IPS-NIHi7 (cell line): ENCODE data around the gene DCANP1.
"Not testable (repeated sequence)": the region's sequence is repeated elsewhere in the genome, so short reads cannot be mapped to it uniquely, and the experiment has no call there.

Experiments
- DNase-seq: peaks from one replicate; pipeline ENCODE4 v3.0.0; 2012; ENCODE audit warnings: mixed read lengths; ENCODE audit errors: extremely low spot score

The DCANP1 gene, protein sequence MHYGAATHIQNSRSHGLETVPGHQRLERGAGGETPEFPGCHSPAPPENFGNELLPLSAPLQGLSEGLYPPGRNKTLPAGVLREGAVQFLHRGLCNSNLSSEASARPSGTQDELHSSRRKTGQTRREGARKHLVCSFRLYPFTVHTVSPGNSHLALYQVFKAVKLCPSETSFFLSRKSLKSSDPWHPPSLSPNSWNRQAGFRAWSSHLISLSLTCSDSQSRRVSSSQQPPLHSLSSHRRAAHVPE

DNA sequence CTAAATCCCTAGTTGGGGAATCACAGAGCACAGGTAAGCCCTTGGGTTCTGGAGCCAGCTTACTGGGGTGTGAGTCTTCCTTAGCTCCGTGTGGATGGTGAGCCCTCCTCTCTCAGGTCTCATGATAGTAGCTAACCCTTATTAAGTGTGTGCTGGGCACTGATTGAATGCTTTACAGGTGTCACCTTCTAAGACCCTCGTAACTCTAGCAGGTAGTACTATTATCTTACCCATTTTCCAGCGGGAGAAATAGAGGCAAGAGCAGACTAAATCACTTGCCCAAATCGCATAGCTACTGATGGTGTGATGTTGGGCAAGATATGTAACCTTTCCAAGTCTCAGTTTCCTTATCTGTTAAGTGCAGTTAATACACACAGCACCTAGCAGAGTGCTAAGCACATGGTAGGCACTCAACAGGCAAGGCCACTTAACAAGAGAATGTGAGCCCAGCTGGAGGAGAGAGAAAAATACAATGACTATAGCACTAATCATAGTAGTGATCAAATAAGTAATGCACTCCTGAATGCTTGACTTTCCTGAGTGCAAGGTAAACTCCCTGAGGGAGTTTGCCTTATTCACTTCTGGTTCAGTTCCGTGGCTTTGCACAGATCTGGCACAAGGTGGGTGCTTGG lies at the start of gene DCANP1:
Gene DCANP1, minus strand, starts transcription at position 51 of the 632 bp plus-strand sequence. CDS start 240 bp downstream, outside the sequence.
- DNase-seq, result no peak

DNA sequence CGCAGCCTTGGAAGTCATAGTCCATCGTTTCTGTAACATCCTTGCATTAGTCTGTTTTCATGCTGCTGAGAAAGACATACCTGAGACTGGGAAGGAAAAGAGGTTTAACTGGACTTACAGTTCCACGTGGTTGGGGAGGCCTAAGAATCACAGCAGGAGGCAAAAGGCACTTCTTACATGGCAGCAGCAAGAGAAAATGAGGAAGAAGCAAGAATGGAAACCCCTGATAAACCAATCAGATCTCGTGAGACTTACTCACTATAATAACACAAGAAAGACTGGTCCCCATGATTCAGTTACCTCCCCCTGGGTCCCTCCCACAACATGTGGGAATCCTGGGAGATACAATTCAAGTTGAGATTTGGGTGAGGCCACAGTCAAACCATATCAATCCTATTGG lies 48.4 kb upstream of the DCANP1 start:
- DNase-seq, result not testable (repeated sequence)

DNA sequence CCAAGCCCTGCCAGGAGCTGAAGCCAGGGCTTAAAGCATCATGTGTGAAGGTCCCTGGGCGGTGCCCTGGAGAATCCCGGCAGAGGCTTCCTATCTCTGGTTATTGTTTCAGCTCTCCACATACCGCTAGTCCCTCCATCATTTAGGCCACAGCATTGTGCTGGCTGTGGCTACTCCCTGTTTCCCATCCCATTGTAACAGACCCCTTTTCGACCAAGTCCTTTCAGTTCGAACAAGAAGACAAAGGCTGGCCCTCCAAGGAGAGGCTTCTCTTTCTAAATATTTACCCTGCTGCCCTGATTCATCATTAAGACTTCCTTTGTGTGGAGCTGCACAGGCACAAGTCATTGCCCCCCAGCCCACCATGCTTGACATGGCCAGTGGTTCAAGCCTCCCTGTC lies 47.0 kb upstream of the DCANP1 start:
- no peak for DNase-seq

DNA sequence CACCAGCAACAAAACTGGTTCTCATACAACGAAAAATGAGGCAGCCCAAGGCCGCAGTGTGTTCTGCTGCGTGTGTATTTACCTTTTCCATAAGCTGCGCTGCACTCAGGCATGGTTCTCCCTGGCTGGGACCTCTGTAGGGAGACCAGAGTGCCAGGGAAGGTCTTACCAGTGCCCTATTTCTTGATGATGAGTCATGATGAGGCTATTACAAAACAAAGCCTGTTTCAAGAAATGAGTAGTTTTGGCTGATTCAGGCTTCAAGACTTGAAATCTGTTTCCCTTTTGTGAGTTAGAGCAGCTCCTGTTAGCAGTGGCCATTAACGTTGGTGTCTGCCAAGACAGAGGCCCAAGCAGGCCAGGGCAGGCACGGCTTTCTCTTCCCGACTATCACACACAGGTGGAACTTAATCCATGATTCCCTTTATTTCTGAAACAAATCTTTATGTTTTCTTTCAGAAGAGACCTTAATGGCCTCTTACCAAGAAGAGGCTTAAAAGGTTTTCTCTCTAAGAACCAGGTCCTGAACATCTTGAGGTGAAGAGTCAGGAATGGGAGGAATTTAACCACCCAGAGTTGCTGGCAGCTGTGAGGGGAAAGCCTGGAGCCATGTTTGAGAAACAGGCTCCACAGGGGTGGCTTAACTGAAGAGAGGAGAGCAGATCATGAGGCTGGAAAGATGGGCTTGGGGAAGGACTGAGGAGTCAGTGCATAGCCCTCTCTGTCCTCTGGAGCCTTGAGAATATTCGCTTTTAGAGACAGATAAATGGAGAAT lies 46.4 kb upstream of the DCANP1 start:
- no peak for DNase-seq

DNA sequence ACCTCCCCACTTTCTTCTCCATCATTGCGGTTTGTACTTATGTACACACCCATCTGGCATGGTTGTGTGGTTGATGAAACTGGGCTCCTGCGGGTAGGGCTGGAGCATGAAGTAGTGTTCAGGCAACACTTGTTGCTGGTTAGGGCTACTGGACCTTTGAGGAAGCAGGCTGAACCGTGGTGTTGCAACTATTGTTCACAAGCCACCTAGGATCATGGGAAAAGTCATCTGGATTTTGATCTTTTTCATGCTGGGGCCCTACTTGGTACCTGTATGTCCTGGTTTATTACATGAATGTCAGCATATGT lies 45.1 kb upstream of the DCANP1 start:
- no peak for DNase-seq

DNA sequence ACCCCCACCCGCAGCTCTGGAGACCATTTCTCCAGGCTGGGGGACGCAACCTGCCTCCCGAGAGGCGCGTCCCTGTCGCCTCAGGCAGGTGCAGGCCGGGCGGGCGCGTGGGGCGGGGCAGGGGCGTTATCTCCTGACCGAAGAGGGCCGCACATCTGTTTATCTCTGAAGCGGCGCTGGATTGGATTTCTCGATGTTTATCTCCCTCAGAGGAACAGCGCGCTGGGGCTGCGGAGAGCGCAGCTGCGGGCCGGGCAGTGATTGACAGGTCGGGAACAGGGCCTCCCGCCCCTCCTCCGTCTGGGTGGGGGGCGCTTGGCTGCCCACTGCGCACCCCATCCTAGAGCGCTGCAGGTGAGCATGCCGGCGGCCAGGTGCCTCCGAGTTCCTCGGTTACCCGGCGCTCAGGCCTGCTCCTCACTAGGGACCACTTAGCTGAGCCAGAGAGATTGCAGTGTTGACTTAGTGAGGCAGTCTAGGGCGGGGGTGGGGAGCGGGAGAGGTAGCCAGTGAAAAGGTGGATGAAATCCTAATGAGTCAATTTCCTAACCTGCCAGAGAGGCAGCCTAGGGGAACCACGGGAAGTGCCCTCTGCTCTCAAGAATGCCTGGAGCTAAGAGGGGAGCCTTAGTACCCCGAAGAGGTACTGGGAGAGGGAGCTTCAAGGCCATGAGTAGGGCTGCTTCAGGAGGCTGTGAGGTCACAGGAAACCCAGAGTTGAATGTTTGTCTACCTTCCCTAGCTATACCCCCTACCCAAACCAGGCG lies 44.6 kb upstream of the DCANP1 start:
- peak; percentile 63 for DNase-seq

DNA sequence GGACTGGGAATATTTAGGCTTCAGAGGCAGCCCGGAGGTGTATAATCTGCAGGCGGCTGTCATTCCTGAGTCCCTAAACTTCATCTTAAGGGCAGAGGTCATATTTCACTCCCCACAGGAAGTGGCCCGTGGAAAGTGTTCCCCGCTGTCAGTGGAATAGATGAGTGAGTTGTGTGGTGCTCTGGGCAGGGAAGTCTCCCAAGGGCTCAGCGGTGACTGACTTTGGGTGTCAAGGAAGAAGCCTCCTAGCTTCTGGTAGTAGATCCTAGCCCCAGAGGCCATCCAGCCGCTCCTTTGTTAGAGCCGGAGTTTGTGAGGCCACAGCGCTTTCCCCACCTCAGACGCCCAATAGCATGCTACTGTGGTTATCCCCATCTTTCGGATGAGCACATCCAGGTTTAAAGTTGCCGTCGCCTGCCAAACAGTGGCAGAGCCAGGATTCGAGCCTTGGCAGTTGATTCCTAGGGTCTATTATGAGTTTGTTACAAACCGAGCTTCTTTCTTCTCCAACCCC lies 43.9 kb upstream of the DCANP1 start:
- no peak for DNase-seq

DNA sequence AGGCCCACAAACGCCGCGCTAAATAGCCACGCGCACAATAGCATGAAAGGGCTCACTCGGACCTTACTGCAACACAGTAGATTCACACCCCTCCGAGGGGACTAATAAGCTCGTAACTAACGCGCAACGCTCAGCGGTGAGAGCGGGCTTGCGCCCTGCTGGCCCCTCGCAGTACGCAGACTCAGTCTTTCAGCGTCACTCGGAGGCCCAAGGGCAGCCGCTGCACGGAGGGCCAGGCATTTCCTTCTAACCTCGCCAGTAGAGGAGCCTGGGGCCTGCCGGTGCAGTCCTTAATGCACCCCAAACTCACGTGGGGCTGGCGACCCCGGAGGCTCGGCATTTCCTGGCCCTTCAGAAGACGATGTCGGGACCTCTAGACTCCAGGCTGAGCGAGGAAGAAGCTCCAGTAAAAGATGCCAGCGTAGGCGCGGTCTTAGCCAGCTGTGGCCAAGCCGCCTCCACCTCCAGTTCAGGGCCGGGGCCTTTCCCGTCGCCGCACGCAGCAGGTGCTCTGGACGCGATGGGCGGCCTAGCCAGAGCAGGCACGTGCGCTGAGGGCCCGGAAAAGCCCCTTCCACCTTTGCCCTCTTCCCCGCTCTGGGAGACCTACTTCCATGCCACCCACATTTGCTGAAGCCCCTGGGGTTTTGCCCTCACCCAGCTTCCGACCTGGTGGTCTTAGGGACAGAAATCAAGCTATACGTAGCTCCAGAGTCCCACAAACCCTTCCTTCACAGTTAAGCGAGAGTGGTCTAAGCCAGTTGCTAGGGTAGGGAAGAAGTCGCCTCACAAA lies 43.3 kb upstream of the DCANP1 start:
- DNase-seq, result peak; percentile 46

DNA sequence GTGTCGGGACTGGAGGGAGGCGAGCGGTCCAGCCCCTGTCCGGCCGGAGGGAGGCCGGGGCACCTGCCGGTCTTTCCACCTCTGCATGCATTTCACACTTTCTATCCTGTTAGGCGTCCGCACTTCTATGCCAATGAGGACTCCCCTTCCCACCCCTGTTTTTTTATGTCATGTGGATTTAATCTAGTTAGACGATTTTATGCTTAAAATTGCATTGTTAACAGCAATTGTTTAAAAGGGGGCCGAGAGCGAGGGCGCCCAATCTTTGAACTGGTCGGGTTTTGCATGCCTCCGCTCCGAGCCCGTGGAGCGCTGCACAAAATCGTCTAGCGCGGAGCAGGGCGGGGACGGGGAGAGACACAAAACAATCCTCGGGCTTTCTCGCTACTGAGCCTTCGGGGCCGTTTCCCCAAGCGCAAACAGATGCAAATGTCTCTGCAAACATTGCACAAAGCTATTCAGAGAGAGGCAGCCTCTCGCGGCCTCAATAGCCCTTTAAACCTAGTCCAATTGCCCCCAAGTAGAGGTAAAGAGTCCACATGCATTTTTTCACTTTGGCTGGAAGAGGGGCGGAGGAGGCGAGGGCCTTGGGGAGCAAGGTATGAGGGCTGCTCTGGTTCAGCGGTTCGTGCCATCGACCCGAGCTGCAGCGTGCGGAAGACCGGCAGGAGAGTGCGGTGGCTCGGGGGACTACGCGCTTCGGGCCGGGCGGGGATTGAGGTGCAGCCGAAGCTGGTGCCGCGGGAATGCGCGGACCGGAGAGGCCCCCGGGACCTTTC lies 42.5 kb upstream of the DCANP1 start:
- DNase-seq, result peak; percentile 27

DNA sequence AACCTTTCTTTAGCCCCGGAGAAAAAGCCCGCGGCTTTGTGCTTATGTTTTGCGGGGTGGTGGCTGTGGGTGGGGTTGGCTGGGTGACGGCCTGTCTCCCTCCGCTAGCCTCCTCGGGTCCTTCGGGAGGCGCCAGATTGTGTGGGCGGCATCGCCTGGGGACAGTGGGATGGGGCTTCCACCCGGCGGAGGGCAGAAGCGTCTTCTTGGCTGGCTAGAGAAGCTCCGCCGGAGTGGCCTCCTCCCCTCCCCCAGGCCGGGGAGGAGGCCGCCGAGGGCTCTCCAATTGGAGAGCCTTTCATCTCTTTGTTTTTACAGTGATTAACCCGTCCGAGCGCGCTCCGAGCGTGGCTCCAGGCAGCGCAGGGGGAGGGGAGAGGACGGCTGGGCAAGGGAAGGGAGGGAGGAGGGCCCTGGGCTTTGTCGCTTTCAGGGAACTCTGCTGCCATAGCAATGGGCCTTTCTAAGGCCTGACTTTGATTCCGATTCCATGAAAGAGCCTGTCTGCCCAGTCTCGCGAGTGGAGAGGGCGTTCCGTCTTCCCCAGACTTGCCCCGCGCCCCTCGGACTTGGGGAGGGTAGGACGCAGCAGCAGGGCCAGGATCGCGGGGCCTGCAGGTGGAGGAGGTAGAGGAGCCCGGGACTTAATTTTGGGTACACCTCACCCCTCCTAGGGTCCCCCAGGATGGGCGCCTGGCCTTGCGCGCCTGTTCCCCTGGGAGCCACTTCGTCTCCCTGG lies 41.7 kb upstream of the DCANP1 start:
- peak; percentile 90 for DNase-seq

DNA sequence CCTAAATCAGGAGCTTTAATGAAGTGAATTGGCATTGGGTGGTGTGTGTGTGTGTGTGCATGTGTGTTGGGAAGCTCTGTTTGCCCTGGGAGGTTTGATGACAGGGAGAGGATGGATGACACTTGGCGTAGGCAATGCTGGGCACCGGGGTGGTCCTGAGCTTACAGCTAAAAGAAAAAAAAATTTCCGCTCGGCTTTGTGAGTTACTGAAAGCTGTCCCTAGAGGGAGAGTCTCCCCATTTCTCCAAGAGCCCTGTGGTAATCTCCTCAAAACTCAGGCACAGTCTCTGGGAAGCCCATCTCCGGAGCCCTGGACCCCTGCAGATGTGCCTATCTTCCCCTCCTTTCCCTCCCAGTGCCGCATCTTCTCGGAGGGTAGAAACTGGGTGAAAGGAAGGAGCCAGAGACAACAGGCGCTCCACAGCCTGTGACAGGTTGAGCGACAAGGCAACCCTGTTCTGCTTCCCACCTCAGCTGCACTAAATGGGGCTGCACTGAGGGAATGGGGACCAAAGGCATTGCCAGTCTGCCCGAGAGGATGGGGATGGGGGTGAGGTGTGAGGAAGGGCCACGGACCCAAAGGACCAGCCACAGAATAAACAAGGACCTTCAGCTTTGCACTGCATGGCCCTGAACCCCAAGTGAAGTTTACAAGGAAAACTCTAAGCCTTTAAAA lies 40.8 kb upstream of the DCANP1 start:
- peak; percentile 19 for DNase-seq

DNA sequence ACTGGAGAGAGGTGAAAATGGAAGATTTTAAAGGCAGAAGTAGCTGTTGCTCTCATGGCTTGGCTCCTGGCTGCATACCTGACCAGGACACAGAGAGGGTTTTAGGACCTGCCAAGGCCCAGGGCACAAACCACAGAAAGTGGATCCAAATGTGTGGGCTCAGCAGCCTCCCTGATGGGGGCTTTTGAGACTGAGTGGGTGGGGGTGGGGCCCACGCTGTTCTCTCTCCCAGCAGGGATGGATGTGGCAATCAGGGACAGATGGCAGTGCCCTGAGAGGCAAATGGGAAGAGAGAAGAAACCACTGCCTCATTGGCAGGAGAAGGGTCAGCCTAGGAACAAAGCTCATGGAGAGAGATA lies 39.9 kb upstream of the DCANP1 start:
- no peak for DNase-seq

DNA sequence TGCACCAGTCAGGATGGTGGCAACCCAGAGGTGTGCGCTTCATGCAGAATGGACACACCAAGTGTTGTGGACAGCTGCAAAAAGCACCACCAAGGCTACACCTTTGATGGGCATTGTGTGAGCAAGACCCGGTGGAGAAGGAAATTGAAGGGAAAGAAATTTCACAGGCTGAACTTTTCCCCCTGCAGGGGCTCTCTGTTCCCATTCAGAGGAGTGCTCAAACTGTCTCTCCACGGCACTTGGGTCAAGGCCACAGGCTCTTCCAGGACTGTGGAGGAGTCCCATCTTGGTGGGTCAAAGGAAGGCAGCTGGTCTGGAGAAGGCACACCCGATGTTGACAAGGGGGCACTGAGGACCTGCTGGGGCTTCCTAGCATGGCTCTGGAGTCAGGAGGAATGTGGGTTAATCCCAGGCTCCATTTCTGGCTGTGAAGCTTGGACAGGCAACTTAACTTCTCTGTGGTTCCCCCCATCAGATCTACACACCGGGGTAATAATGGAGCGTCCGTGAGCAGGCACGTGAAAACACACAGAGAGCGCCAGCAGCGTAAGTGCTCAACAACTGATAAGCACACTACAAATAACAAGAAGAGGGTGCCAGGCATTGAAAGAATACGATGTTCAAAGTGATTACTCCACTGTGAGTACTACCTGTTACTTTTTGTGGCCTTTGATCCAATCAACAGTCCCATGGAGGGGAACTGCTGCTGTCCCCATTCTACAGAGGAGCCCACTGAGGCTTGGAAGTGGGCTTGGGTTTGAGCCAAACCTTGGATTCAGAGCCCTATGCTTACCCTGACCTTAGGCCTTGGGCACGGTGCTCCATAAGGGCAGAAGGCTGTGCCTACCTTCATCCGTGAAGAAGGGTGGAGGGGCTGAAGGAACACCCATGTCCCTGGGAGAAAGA lies 39.2 kb upstream of the DCANP1 start:
- DNase-seq, result no peak

DNA sequence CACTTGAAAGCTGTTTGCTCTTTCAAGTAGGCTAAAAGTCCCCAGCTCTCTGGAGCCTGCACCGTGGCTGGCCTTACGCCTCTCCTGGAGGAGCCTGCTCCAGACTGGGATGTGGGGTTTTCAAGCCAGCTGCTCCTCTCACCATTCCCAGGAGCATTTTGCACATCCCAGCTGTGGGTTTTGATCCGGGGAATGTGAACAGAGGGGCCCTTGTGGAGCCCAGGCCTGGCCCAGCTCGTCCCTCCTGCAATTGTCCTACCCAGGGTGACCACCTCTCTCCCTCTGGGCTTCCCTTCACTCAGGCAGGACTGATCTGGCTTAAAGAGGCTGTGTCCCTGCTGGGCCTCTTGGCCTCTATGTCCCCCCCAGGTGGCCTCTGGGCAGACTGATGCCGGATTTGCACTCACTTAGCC lies 37.5 kb upstream of the DCANP1 start:
- no peak for DNase-seq

DNA sequence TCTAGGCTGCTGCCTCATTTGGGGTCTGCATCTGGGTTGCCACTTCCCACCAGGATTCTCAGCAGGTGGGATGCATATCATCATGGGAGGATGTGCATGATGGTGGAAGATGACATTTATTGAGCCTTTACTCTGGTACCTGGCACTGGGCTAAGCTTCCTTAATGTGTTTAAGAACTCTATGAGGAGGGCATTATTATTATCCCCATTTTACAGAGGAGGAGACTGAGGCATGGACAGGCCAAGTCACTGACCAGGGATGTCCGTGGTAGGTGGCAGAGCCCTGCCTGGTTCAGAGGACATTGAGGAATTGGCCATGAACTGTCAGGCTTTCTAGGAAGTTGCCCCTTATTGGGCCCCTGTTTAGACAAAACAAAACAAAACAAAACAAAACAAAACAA lies 36.1 kb upstream of the DCANP1 start:
- DNase-seq, result no peak

DNA sequence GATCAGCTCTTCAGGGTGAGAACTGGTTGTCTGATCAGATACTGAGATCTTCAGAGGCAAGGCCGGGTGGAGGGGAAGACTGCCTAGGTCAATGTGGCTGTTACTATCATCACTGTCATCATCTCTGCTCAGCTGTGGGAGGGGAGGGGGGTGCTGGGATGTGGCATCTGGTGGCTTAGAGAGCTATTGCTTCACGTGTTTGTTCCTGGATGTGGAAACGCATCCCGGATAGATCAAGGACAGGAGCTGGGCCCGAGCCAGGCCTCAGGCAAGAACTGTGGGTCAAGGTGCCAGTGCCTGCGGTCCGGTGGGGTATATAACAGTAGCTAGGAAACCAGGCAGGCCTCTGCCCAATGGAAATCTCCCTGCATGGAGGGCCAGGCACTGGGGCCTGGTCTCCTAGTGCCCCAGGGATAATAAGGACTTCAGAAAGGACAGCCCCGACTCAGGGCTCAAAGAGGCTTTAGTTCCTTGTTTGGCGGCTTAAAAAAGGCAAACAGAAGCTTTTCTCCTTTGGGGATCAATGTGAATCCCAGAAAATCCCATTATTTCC lies 35.3 kb upstream of the DCANP1 start:
- no peak for DNase-seq

DNA sequence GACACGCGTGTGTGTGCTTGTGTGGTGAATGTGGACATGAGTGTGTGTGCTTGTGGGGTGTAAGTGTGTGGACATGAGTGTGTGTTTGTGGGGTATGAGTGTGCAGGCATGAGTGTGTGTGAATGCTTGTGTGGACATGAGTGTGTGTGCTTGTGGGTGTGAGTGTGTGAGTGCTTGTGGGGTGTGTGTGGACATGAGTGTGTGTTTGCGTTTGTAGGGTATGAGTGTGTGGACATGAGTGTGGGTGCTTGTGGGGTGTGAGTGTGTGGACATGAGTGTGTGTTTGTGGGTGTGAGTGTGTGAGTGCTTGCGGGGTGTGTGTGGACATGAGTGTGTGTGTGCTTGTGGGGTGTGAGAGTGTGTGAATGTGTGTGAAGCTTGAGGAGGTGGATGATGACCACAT lies 34.8 kb upstream of the DCANP1 start:
- DNase-seq, result no peak

DNA sequence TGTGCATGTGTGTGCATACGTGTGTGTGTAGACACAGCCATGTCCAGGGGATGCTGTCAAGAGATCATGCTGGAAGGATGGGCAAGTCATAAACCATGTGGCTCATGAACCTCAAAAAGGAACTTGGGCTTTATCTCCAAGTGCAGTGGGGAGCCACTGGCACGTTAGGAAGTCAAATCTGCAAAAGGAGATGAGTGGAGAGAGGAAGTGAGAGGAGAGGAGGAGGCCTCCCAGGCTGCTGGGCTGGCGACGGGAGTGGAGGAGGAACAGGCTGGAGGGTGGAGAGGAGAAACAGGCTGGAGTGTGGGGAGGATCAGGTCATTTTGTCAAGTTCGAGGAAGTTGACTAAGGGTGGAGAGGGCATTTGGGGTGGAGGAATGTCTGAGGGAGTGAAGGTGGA lies 34.2 kb upstream of the DCANP1 start:
- DNase-seq, result no peak
